Bone marrow (tissue), 2 donors: Measurements from ENCODE around the gene OSGIN1.

Experiments used
- DNase-seq, 2 donors: peaks; one replicate each; lab custom pipeline; 2025; lab: John Stamatoyannopoulos, UW

The OSGIN1 gene

DNA sequence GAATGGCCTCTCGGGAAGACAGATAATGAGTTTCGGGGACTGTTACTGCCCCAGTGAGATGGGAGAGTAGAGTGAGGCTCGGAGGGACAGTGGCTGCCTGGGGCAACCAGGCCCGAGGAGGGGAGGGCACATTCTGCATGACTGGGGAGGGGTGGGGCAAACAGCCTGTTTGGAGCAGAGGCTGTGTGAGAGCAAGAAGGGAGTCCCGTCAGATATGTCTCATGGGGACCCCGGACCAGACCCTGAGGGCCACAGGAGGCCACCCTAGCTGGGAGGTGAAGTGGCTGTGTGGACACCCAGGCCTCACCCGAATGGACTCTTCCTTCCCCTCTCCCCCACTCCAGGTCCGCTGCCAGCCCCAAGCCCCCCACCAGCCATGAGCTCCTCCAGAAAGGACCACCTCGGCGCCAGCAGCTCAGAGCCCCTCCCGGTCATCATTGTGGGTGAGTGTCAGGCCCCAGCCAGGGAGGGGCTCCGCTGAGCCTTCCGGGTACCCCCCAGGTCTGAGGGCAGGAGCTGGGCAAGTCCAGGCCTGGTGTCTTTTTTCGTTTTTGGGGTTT lies 4.3 kb downstream of the OSGIN1 start:
- DNase-seq, result no peak

DNA sequence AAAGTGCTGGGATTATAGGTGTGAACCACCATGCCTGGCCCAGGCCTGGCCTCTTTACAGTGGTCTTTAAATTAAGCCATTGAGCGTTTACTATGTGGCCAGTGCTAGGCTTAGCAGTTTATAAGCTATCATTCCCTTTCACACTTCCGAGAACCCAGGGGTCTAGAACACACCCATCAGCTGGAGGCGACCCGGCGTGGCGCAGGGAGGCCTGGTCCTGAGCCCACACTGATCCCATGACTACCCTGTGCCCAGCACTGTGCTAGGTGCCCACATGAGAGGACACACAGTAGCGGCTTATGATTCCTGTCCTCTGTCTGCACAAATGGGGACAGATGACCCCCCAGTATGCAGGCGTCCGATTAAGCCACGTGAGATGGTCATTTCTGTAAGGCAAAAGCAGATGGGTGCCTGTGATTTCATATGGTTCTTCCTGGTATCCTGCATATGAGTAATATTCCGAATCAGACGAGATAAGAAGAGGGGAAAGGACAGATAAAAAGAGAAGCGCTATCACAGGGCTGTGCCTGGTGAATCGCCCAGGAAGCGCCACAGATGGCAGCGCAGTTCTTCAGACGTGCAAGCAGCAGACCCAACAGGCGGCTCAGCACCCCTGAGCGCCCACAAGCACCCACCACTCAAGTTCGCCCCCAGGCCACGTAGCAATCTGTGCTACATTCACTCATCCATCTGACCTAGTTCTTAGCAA lies 5.3 kb downstream of the OSGIN1 start:
- no peak for DNase-seq

DNA sequence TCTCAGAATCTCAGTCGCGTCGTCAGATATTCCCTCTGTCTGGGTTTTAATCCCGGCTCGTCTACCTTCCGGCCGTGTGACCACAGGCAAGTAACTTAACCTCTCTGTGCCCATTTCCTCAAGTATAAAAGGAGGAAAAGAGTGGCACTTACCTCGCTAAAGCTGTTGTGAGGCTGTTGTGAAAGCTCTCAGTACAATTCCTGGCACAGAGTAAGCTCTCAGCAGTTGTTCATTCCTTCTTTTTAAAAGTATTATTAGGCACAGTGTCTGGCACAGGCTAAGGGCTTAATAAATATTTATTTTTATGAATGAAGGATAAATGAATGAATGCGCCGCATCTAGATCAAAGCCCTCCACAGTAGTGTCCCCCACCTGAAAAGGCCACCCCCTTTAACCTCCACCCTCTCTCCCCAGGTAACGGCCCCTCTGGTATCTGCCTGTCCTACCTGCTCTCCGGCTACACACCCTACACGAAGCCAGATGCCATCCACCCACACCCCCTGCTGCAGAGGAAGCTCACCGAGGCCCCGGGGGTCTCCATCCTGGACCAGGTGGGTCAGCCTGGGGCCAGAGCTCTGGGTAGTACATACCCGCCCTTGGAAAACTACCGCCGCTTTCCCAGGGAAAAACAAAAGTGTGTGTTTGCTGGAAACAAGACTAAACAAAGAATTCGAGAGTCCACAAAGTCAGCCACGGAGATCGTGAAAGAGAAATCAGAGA lies 6.0 kb downstream of the OSGIN1 start:
- no peak for DNase-seq

DNA sequence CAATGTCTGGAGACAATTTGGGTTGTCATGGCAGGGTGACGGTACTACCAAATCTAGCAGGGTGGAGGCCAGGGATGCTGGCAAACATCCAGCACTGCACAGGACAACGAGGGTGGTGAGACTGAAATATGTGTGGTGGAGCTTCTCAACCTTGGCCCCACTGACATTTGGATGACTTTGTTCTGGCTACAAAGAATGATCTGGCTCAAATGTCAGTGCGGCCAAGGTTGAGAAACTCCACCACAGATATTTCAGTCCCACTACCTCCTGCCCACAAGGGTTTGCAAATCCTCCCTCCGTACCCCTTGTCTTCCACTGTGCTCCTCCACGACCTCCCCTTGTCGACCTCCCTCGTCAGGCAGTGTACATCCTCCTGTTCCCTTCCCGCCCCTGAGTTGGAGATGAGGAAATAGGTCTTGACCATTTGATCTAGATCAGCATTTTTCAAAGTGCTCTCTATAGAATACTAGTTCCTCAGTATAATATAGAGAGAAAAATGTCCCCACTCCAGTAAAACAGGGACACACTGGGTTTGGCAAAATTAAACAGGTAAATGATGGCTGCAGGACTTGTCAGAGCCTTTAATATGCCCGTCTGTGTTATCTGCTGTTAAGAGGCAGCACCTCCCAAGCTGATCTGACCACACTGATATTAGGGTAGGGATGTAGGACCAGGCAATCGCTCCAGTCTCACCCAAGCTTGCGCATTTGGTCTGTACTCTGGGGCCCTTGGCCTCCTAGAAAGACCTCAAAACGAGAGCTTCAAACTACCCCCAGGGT lies 6.8 kb downstream of the OSGIN1 start:
- DNase-seq, result no peak

DNA sequence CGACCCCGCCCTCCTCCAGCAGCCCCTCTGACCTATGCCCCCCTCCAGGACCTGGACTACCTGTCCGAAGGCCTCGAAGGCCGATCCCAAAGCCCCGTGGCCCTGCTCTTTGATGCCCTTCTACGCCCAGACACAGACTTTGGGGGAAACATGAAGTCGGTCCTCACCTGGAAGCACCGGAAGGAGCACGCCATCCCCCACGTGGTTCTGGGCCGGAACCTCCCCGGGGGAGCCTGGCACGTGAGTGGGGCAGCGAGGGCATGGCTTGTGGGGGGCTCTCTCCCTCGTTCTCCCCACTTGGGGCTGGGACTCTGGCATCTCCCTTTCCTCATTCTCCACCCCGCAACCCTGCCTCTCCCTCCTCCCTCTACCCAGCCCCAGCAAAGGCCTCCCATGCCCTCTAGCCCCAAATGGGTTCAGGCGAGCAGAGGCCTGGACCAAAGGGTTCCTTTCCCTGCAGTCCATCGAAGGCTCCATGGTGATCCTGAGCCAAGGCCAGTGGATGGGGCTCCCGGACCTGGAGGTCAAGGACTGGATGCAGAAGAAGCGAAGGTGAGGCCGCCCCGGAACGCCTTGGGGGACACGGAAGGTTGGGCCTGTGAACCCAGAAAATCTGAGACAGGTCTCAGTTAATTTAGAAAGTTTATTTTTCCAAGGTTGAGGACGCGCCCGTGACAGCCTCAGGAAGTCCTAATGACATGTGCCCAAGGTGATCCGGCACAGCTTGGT lies 7.6 kb downstream of the OSGIN1 start:
- no peak for DNase-seq

DNA sequence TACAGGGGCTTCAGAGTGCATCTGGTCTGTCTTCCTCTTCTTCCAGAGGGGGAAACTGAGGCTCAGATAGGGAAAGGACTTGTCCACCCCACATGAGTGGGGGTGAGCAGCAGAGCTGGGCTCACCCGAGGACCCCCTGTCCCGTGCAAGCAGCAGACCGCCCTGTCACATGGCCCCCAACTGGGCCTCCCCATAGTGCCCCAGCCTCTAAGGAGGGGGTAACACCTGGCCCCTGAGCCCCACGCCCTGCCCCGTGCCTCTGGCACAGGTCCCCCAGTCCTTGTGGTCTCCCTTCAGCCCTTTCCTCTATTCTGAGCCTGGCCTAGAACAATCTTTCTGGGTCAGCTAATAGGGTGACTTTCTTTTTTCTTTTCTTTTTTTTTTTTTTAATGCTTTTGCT lies 8.6 kb downstream of the OSGIN1 start:
- no peak for DNase-seq

DNA sequence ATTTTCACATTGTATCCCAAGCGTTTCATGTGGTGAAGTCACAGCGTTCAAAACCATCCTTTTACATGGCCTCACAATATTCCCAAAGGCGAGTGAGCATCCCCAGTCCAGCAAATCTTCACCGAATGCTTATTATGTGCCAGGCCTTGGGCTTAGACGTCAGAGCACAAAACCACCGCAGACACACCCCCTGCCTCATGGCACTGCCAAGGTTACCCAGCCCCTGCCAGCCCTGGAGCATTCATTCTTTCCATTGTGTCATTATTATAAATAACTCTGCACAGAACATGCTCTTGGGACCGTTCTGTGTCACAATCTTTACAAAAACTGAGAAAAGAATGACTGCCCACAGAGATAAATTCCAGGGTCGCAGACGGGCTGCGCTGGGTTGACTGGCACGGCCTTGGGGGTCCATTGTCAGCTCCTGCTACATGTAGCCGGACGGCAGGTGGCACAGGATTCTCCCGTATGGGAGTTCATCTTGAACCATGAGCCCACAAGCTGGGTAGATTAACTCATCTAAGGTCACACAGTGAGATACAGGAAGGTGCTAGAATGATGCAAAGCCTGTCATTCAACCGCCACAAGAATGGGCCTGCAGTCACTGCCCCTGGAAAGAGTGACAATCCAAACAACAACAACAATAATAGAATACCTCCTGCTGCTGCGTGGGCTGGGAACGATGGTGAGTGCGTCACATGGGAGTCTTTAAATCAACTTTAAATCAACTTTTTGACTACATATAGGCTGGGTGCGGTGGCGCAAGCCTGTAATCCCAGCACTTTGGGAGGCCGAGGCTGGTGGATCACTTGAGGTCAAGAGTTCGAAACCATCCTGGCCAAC lies 10.5 kb downstream of the OSGIN1 start:
- DNase-seq, result no peak

DNA sequence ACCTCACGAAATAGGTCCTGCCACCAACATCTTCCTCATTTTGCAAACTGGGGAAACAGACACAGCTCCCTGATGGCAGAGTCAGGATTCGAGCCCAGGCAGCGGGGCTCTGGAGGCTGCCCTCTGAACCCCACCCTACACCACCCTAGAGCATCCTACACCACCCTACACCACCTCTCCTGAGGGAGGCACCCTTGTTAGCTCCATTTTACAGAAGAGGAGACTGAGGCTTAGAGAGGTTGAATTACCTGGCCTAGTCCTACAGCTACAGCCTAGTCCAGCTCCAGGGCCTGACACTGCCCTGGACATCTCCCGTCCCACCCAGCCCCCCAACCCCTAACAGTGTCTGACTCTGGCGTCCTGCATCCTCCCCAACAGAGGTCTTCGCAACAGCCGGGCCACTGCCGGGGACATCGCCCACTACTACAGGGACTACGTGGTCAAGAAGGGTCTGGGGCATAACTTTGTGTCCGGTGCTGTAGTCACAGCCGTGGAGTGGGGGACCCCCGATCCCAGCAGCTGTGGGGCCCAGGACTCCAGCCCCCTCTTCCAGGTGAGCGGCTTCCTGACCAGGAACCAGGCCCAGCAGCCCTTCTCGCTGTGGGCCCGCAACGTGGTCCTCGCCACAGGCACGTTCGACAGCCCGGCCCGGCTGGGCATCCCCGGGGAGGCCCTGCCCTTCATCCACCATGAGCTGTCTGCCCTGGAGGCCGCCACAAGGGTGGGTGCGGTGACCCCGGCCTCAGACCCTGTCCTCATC lies 11.8 kb downstream of the OSGIN1 start:
- DNase-seq, result no peak

DNA sequence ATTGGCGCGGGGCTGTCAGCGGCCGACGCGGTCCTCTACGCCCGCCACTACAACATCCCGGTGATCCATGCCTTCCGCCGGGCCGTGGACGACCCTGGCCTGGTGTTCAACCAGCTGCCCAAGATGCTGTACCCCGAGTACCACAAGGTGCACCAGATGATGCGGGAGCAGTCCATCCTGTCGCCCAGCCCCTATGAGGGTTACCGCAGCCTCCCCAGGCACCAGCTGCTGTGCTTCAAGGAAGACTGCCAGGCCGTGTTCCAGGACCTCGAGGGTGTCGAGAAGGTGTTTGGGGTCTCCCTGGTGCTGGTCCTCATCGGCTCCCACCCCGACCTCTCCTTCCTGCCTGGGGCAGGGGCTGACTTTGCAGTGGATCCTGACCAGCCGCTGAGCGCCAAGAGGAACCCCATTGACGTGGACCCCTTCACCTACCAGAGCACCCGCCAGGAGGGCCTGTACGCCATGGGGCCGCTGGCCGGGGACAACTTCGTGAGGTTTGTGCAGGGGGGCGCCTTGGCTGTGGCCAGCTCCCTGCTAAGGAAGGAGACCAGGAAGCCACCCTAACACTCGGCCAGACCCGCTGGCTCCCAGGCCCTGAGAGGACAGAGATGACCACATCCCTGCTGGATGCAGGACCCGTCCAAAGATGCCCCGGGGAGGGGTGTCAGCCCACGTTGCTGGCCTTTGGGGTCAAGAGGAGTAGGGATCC lies 12.6 kb downstream of the OSGIN1 start:
- DNase-seq, result no peak

DNA sequence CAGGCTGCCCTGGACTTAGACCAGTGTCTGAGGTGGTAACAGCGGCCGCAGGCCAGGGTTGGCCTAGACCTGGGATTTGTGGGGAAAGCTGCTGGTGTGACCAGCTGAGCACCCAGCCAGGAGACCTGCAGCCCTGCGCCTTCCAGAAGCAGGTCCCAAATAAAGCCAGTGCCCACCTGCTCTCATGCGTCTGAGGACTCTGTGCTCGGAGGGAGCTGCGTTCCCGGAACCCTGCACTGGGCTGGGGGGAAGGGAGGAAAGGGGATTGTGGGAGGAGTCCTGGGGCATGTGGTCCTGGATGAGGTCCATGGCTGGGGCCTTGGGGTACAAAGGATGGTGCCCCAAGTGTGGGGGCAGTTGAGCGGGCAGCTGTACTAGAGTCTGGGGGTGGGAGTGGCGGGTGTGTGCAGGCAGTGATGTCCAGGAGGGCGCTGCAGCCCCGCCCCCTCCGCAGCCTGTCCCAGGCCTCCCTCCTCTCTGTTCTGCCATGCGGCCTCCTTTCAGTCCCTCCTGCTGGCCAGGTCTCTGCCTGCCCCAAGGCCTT lies 13.2 kb downstream of the OSGIN1 start:
- no peak for DNase-seq

DNA sequence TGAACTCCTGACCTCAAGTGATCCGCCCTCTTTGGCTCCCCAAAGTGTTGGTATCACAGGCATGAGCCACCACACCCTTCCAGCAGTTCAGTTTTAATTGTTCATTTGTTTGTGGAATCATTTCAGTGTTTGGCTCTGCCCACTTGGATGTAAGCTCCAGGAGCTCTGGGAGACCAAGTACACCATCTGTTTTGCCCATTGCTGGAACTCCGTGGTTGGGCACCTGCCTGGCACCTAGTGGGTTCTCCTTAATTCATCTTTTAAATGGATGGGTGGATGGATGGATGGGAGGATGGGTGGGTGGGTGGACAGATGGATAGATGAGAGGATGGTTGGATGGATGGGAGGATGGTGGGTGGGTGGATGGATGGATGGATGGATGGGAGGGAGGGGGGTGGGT lies 14.1 kb downstream of the OSGIN1 start:
- no peak for DNase-seq

DNA sequence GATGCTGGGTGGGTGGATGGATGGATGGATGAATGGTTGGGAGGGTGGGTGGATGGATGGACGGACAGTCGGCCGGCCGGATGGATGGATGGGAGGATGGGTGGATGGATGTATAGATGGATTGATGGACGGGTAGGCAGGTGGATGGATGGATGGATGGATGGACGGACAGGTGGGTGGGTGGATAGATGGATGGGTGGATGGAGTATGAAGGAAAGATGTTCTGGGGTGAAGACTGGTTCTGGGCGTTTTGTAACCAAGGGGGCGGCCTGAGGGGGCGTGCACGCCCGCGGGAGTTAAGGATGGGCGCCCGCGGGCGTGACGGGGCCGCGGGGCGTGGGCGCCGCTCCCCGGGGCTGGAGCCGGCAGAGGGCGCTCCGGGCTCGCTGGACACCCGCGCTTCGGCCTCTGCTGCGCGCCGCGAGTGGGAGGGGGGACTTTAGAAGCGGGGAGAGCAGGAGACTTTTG lies 14.8 kb downstream of the OSGIN1 start, which contains the start of gene NECAB2:
Gene NECAB2, plus strand, starts transcription at position 407 of the 468 bp plus-strand sequence. CDS start 405 bp downstream, outside the sequence.
- DNase-seq, result peak in 1 of 2 donors; percentile 7

DNA sequence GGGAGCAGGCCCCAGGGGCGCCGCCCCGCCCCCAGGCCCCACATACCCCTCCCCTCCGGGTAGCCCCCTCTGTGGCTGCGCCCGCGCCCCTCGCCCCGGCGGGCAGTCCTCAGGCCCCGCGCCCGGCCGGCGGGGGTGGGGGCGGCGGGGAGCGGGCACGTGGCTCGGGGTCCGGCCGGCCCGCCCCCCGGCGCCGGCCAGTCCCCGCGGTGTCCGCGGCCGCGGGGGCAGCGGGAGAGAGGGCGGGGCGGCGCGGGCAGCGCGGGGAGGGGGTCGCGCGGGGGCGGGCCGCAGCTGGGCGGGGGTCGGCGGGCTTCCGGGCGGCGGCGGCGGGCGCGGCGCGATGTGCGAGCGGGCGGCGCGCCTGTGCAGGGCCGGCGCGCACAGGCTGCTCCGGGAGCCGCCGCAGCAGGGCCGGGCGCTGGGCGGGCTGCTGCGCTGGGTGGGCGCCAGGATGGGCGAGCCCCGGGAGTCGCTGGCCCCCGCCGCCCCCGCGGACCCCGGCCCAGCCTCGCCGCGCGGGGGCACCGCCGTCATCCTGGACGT lies 15.3 kb downstream of the OSGIN1 start:
- DNase-seq, result no peak

DNA sequence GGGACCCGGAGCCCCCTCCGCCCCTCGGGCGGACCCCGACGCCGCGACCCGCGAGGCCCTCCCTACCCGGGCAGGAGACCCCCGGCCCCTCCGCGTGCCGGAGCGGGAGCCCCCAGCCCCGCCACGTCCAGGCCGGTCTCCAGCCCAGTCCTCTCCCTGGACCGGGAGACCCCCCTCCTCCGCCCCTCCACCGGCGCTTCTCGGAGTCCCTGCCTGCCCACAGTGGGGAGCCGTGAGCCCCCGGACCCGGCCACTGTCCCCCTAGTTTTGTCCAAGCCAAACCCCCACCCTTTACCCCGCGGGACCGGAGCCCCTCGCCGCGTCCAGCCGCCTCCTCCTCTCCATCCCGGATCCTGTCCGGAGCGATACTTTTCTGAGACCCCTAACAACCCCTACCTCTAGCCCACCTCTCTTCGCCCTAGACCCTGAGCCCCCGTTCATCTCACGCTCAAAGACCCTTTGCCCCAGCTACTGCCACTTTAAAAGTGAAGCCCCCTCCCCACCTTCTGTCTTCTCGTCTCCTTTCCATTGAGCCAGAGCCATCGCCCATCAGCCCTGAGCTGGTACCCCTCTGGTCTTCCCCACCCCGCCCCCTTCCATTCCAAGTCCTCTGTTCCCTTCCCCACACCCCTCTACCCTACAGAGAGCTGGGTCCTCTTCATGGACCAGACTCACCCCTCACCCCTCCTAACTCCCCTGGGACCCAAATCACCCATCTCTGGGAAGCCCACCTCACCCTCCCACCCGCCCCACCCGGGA lies 16.0 kb downstream of the OSGIN1 start:
- no peak for DNase-seq

DNA sequence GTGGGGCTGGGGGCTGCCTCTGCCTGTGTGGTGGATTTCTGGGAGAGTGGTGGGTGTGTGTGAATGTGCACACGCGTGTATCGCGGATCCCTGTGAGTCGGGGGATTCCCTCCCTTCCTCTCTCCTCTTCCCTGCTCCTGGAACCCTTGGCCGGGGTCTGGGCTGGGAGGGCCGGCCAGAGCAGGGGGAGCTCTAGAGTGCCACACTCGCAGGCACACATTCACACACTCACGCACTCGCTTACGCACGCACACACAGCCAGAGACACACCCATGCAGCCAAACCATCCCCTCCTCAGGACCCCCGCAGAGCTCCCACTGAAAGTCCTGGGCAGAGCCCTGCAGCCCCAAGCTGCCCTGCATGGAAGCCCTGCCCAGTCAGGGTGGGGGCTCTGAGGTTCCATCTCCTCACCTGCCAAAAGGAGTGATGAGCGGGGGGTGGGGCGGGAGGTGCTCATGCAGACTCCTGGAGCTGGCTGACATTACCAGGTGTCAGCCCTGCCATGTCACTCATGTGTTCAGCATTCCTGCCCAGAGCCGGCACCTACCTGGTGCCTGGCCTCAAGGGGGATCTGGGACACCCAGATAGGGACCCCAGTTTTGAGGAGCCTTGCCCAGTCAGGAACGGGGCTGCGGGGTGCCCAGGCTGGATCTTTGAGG lies 16.9 kb downstream of the OSGIN1 start:
- no peak for DNase-seq

DNA sequence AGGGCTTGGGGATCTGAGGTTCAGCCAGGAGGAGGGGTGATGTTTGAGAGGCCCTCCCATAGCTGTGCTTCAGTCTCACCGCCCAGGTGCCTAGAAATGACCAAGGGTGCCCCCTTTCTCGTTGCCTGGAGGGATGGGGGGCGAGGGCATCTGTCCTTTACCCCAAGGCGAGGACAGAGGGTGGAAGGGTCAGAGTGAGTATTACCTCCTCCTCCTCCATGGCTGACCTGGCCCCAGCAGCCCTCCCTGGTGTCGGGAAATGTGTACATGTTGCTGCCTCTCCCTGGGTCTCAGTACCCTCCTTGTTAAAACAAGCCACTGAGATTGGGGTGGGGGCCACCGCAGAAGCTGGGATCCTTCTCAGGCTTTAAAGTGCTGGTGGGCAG lies 17.4 kb downstream of the OSGIN1 start:
- DNase-seq, result no peak
